Kidney epithelial cell (primary cell): ENCODE results near the gene ACKR3. TPM values are rescaled to one million over a fixed set of nuclear protein-coding genes. Genes with fewer than 3 reads are reported as not detected.

Source experiments
- DNase-seq: peaks from one replicate; pipeline ENCODE4 v3.0.0-alpha.2; 2010; ENCODE audit warnings: low read depth
- H3K27me3 ChIP-seq: 2 replicates; pipeline ENCODE4 v1.6.0; 2011; ENCODE audit warnings: low read length; ENCODE audit not compliant: control insufficient read depth, insufficient read depth
- H3K36me3 ChIP-seq: 2 replicates; pipeline ENCODE4 v1.5.1; 2011; ENCODE audit warnings: low read length; ENCODE audit not compliant: control insufficient read depth, insufficient read depth
- H3K4me3 ChIP-seq: 2 replicates; pipeline ENCODE4 v1.5.1; 2011; ENCODE audit warnings: low read depth, mild to moderate bottlenecking, control low read depth, low read length
- total RNA-seq: library from RNA; depleted of rRNA; stranded (reverse); fragments of >200 nt; gene quantifications from 2 replicates; pipeline ENCODE4 v1.2.3, GENCODE V29; 2015
- TF ChIP-seq, protein P1 (sequence below): IDR thresholded peaks from 2 replicates; pipeline ENCODE4 v1.5.1; 2011; ENCODE audit warnings: mild to moderate bottlenecking, moderate library complexity, low read length, control low read depth, inconsistent platforms; ENCODE audit not compliant: insufficient read depth, poor library complexity, severe bottlenecking

The ACKR3 gene
- total RNA-seq, 1 donor from 2014 or later: 1.2 TPM

DNA sequence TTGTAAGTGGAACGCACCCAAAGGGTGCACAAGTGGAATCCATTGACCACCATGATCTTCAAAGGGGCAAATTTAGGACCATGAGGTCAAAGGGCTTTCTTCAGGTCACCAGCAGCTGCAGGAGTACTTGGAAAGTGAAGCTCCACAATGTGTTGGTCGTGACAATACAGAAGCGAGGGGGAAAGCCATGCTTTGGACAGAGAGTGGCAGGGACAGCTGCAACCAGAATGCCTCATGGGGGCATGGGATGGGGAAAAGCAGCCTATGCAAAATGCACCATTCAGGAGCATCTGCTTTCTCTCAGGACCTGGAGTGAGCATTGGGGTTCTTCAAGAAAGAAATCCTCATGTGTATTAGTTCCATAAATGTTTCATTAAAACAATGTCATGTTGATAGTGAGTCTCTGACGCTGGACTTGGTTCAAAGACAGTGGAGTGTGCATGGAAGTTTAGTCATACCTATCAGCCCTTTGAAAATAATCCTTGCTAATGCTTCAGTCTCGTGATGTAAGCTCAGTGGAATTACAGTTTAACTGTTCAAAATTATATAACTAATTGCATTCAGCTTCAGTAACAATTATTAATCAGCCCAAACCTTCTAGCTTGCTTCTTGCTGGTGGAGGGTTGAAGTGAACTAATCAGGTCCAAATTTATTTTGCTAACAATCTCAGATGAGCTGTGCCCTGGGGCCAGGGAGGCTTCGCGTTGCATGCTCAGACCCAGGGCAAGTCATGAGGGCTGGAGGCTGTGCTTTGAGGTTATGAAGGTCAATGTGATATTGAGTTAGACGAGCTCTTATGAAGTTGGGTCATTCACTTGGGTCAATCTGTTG, 41.6 kb downstream of the ACKR3 start:
- H3K4me3 ChIP-seq: no peak overlapping the region
- H3K36me3 ChIP-seq: no peaks in the 10 kb centered on the region
- peaks cover 7% of the 10 kb centered on the region for H3K27me3 ChIP-seq
- TF ChIP-seq, protein P1, sequence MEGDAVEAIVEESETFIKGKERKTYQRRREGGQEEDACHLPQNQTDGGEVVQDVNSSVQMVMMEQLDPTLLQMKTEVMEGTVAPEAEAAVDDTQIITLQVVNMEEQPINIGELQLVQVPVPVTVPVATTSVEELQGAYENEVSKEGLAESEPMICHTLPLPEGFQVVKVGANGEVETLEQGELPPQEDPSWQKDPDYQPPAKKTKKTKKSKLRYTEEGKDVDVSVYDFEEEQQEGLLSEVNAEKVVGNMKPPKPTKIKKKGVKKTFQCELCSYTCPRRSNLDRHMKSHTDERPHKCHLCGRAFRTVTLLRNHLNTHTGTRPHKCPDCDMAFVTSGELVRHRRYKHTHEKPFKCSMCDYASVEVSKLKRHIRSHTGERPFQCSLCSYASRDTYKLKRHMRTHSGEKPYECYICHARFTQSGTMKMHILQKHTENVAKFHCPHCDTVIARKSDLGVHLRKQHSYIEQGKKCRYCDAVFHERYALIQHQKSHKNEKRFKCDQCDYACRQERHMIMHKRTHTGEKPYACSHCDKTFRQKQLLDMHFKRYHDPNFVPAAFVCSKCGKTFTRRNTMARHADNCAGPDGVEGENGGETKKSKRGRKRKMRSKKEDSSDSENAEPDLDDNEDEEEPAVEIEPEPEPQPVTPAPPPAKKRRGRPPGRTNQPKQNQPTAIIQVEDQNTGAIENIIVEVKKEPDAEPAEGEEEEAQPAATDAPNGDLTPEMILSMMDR: no peak
- DNase-seq: no peak

DNA sequence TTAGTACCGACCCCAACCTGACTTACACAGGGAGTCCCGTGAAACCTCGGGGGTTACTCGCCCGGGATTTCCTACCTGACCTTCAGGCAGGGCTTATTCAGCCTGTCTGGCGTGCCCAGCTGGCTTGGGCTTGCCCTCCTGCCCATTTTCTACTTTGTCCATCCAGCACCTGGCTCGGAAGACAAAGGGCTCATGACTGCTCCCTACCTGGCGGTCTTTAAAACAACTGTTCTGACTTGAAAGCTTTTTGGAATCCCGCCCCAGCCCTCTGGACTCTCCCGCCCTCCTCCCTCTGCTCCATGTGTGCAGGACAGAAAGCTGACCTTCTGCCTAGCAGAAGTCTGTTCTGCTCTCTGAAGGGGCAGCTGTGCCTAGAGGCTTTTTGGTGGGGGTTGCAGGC, 43.1 kb downstream of the ACKR3 start:
- DNase-seq: no peak
- TF ChIP-seq, protein P1: no peak
- H3K36me3 ChIP-seq: no peaks in the 10 kb centered on the region
- no peak overlapping the region for H3K4me3 ChIP-seq
- no peaks in the 10 kb centered on the region for H3K27me3 ChIP-seq

DNA sequence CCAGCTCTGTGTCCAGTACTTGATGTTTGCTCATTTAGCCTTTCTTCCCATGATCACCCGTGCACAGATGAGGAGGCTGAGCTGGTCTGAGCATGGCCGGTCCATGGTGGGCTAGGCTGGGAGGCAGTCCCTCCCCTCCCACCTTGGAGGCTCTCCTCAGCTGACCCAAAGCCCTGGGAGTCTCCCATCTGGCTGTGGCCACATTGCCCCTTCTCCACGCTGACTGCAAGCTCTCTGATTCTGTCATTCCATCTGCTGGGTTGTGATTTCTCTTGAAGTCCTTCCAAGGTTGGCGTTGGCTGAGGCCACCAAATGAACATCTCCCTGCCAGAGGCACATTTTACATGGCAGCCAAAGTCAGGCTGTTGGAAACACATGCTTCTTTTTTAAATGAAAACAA, 44.0 kb downstream of the ACKR3 start:
- DNase-seq: no peak
- TF ChIP-seq, protein P1: no peak
- H3K27me3 ChIP-seq: no peaks in the 10 kb centered on the region
- H3K4me3 ChIP-seq: no peak overlapping the region
- no peaks in the 10 kb centered on the region for H3K36me3 ChIP-seq

DNA sequence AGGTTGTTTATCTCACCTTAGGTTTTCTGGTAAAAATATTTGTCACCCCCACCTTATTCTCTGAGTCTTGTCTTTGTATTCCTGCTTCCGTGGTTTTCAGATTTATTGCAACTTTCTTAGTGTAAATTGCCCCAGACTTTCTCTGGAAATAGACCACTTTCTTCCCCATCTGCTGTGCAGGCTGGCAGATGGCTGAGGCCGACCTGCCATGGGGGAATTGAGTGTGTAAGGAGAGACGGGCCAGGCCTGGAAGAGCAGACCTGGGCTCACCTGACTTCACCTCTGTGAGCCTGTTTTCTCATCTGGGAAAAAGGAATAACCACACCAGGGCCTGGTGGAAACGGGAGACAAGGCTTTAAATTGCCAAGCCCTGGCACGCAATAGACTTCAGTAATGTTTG, 44.9 kb downstream of the ACKR3 start:
- Histone ChIP-seq H3K27me3 (no peaks in the 10 kb centered on the region), H3K4me3 (no peak overlapping the region), H3K36me3 (no peaks in the 10 kb centered on the region)
- TF ChIP-seq, protein P1: no peak
- DNase-seq: no peak

DNA sequence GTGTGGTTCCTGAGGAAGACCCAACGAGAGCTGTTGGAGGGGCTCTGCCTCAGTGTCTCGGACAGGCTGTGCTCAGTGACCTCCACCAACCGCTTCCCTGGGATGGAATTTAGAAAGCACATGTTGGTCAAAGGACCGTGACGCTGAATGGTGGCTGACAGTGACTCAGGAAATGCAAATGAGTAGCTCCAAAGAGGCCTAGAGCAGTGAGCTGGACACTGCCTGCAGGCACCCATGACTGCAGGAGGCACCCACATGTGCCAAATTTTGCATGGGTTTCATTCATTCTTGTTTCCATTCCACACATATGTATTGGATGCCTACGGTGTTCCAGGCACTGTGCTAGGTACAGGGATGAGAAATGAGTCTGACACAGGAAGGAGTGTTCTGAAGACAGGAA, 46.4 kb downstream of the ACKR3 start:
- H3K36me3 ChIP-seq: no peaks in the 10 kb centered on the region
- no peak for DNase-seq
- no peak overlapping the region for H3K4me3 ChIP-seq
- TF ChIP-seq, protein P1: no peak
- peaks cover 3% of the 10 kb centered on the region for H3K27me3 ChIP-seq

DNA sequence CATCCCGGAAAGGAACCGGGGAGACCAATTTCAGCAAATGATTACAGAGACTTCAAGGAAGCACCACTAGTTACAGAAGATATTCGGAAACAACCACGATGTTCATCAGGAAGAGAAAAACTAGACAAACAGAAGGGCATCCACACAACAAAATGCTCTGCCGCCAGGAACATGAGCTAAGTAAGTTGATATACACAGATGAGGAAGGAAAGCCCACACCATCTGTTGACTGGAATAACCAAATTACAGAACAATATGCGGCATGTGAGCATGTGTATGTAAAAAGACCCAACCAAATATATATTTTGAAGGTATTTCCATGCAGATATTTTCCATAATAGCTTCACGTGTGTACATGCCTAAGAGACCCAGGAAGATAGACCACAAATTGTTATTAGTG, 47.0 kb downstream of the ACKR3 start:
- Histone ChIP-seq H3K36me3 (no peaks in the 10 kb centered on the region), H3K27me3 (peaks cover 6% of the 10 kb centered on the region), H3K4me3 (no peak overlapping the region)
- TF ChIP-seq, protein P1: no peak
- DNase-seq: no peak
